ENCODE data around the gene LRRC34.
A peak's percentile ranks its signal among the peaks of the same experiment; 100 is the strongest.

LRRC34 gene

GRCh38 chr3:169812332-169813235, at the start of gene LRRC34, which contains the start of gene LRRIQ4:
Gene LRRC34 (minus strand): TSS chr3:169812904. CDS start chr3:169812548, 356 bp downstream.
Gene LRRIQ4 (plus strand): TSS chr3:169812870. CDS start chr3:169821922, 9,052 bp downstream.
- peak; percentile 65 for DNase-seq

- DNase-seq = no peak
Observed at GRCh38 chr3:169861871-169862270, 49.2 kb upstream of the LRRC34 start.

- no peak for DNase-seq
Observed at GRCh38 chr3:169857811-169858210, 45.1 kb upstream of the LRRC34 start.

GRCh38 chr3:169855514-169855913, 42.8 kb upstream of the LRRC34 start:
- DNase-seq = no peak

- no peak for DNase-seq
Observed at GRCh38 chr3:169850618-169851017, 37.9 kb upstream of the LRRC34 start.

GRCh38 chr3:169848741-169849140, 36.0 kb upstream of the LRRC34 start:
- no peak for DNase-seq

- no peak for DNase-seq
Observed at GRCh38 chr3:169847896-169848295, 35.2 kb upstream of the LRRC34 start.

- no peak for DNase-seq
Observed at GRCh38 chr3:169846458-169847193, 33.9 kb upstream of the LRRC34 start.

GRCh38 chr3:169842960-169843359, 30.3 kb upstream of the LRRC34 start:
- DNase-seq = no peak

- no peak for DNase-seq
Observed at GRCh38 chr3:169841171-169841570, 28.5 kb upstream of the LRRC34 start.

- no peak for DNase-seq
Observed at GRCh38 chr3:169838511-169839030, 25.9 kb upstream of the LRRC34 start.

GRCh38 chr3:169836942-169837275, 24.2 kb upstream of the LRRC34 start:
- no peak for DNase-seq

- DNase-seq = no peak
Observed at GRCh38 chr3:169836078-169836941, 23.6 kb upstream of the LRRC34 start.

GRCh38 chr3:169835533-169835932, 22.8 kb upstream of the LRRC34 start:
- no peak for DNase-seq

GRCh38 chr3:169827712-169828111, 15.0 kb upstream of the LRRC34 start:
- DNase-seq = no peak

- no peak for DNase-seq
Observed at GRCh38 chr3:169825316-169825715, 12.6 kb upstream of the LRRC34 start.

GRCh38 chr3:169822983-169823382, 10.3 kb upstream of the LRRC34 start:
- no peak for DNase-seq

GRCh38 chr3:169822540-169822939, 9.8 kb upstream of the LRRC34 start:
- no peak for DNase-seq

GRCh38 chr3:169822091-169822490, 9.4 kb upstream of the LRRC34 start:
- DNase-seq = no peak

- no peak for DNase-seq
Observed at GRCh38 chr3:169818316-169818715, 5.6 kb upstream of the LRRC34 start.

- no peak for DNase-seq
Observed at GRCh38 chr3:169815590-169816150, 3.0 kb upstream of the LRRC34 start.

- peak; percentile 71 for DNase-seq
Observed at GRCh38 chr3:169813757-169814517, 1.2 kb upstream of the LRRC34 start.

Measured in activated gamma-delta T cell treated with Interleukin-2 at 50 U/mL for 16 hours (primary cell).